ENCODE data around the gene LRRN3.

- TF ChIP-seq CTCF (IDR thresholded peaks at IDR 0.05), result no peak
- no peak for TF ChIP-seq POLR2A (IDR thresholded peaks at IDR 0.05)
- no peak for TF ChIP-seq POLR2AphosphoS5 (IDR thresholded peaks at IDR 0.05)
Measured at GRCh38 chr7:111080495-111081105, 10.3 kb upstream of the LRRN3 start.
